HG03025 (cell line): ENCODE measurements around the gene ZCCHC3.
A peak's percentile ranks its signal among the peaks of the same experiment; 100 is the strongest.

Source experiments
- ATAC-seq: cut with Tn5 transposase; IDR thresholded peaks from one replicate; pipeline ENCODE4 v1.9.1; 2021; ENCODE audit warnings: mild to moderate bottlenecking, moderate library complexity; ENCODE audit not compliant: unreplicated experiment, low FRiP score

ZCCHC3 gene

GRCh38 chr20:310645-311044, 13.3 kb downstream of the ZCCHC3 start:
- no peak for ATAC-seq

DNA sequence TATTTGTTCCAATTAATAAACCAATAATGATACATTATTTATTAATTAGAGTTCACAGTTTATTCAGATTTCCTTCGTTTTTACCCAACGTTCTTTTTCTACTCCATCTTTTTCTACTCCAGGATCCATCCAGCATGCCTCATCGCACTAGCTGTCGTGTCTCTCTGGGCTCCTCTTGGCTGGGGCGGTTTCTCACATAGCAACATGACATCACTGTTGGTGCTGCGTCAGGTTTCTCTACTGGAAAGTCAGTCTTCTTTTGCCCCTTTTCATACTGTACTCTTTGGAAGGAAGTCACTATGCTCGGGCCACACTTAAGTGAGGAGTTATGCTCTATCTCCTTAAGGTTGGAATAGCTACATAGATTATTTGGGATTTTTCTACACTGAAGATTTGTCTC, 14.2 kb downstream of the ZCCHC3 start:
- no peak for ATAC-seq

DNA sequence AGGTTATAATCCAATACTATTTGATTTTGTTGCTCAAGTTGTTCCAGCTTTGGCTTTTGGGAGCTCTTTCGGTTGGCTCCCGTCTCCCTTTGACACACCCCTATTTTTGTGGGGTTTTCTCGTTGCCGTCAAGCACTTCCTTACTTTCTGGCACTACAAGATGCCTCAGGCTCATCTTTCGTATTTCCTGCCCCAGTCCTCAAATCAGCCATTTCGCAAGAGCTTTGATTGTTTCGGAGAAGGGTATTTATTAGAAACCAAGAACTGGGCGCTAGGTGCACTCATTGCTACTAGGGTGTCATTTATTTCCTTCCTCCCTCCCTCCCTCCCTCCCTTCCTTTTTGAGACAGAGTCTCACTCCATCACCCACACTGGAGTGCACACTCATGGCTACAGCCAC, 14.7 kb downstream of the ZCCHC3 start:
- no peak for ATAC-seq

- no peak for ATAC-seq
Observed at GRCh38 chr20:312866-313265, 15.5 kb downstream of the ZCCHC3 start.

GRCh38 chr20:313402-313801, 16.0 kb downstream of the ZCCHC3 start:
- no peak for ATAC-seq

DNA sequence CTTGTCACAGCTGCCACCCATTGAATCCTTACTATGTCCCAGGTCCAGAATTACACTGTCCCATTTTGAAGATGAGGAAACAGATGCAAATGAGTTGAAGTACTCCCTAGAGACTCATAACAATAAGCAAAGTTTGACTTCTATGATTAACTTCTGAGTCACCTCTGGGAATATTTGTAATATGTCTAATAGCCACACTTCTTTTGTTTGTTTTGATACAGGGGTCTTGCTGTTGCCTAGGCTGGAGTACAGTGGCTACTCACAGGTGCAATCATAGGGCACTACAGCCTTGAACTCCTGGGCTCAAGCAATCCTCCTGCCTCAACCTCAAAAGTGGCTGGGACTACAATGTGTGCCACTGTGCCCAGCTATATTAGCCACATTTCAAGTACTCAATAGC, 16.6 kb downstream of the ZCCHC3 start:
- no peak for ATAC-seq

DNA sequence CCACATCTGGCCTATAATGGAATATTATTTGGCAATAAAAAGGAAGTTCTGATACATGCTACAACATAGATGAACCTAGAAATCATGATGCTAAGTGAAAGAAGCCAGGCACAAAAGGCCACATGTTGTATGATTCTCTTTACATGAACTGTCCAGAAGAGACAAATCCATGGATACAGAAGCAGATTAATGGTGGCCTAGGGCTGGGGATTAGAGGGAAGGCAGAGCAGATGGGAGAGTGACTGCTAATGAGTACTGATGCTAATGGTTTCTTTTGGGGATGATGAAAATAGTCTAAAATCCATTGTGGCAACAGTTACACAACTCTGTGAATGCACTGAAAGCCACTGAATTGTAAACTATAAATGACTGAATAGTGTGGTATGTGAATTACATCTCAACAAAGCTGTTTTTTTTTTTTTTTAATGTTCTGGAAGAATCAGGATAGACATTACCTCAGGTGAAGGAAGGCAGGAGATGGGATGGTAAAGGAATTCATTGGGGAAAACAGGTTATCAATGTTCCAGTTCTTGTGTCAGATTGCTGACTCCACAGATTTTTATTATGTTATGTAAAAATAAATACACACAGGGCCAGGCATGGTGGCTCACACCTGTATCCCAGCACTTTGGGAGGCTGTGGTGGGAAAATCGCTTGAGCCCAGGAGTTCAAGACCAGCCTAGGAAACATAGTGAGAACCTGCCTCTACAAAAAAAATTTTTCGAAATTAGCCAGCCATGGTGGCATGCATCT, 19.1 kb downstream of the ZCCHC3 start:
- ATAC-seq: no peak

DNA sequence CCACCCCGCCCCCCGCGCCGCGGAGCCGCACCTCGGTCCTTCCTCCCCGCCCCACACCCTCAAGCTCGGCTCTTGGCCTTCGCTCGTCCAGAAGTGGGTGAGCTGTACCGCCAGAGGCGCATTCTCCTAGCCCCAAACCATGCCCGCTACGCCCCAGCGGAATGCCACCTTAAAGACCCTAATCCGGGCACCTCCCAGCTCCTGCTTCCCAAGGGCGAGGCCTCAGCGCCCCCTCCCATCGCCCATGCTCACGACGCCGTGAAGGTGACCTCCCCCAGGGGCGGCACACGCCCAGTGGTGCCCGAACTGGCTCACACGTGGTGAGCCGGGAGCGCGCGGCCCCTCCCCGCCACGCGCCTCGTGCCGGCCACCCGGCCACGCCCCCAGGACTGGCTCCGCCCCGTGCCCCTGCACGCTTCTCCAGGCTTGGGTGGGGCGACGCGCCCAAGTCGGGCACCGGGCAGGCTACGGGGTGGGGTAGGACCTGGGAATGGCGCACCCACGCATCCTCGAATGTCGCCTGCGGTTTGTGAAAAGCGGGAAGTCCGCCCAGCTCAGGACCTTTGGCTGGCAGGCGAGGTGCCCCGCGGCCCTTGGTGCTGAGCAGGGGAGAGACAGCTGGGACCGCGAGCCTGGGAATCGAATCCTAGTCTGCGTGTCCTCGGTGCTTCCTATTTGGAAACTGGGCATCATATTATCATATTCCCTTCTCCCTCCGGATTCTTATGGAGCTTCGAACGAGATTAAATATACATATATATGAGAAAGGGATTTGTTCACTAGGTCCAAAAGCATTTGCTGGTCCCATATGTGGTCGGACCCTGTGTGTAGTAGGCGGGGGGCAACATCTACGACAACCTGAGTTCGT, 27.0 kb downstream of the ZCCHC3 start:
- peak; percentile 41 for ATAC-seq

- ATAC-seq: peak; percentile 71
Observed at GRCh38 chr20:325045-325888, 27.9 kb downstream of the ZCCHC3 start, which contains the start of gene SOX12. Gene SOX12, plus strand, starts transcription at chr20:325552. Its CDS starts 373 bp downstream, at chr20:325925.

DNA sequence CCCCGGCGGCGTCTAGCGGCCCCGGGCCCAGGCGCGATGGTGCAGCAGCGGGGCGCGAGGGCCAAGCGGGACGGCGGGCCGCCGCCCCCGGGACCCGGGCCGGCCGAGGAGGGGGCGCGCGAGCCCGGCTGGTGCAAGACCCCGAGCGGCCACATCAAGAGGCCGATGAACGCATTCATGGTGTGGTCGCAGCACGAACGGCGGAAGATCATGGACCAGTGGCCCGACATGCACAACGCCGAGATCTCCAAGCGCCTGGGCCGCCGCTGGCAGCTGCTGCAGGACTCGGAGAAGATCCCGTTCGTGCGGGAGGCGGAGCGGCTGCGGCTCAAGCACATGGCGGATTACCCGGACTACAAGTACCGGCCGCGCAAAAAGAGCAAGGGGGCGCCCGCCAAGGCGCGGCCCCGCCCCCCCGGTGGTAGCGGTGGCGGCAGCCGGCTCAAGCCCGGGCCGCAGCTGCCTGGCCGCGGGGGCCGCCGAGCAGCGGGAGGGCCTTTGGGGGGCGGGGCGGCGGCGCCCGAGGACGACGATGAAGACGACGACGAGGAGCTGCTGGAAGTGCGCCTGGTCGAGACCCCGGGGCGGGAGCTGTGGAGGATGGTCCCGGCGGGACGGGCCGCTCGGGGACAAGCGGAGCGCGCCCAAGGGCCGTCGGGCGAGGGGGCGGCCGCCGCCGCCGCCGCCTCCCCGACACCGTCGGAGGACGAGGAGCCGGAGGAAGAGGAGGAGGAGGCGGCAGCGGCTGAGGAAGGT, 28.7 kb downstream of the ZCCHC3 start:
- ATAC-seq: peak; percentile 20

GRCh38 chr20:326645-327185, 29.3 kb downstream of the ZCCHC3 start:
- ATAC-seq: no peak

DNA sequence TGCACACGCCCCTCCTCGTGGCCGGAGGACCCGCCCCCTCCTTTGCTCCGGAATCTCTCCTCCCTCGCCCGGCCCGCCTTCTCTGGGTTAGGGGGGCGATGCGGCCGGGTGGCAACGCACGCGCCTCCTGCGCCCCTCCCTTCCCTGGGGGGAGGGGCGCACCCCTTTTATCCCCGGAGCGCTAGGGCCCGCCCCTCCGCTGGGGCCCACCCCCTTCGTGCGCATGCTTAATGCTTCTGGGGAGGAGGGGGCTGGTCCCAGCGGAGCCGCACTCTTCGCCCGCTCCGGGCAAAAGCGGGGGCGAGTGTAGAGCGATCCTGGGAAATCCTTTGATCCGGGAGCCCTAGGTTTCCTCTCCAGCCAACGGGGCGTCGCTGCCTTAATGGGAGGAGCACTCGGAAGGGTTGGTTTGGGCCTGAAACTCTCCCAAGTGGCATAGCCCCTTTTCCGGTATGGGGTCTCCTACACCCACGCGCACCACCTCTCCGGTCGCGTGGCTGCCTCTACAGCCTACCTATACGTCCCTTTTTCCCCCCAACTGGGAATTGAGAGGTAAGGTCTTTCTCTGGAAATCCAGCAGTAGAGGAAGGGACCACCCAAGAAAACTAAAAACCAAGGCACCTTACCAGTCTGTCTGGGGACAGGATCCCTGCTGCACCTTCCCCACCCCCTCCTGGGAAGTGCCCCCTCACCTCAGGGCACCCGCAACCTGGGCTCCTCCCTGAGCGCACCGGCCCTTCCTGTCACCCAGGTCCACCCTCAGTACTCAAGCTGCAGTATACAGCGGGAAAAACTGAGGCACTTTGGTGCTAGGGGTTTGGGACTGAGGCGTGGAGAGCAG, 30.0 kb downstream of the ZCCHC3 start:
- ATAC-seq: no peak

- no peak for ATAC-seq
Observed at GRCh38 chr20:328027-328974, 30.9 kb downstream of the ZCCHC3 start.

GRCh38 chr20:328975-329695, 31.8 kb downstream of the ZCCHC3 start:
- ATAC-seq: no peak

DNA sequence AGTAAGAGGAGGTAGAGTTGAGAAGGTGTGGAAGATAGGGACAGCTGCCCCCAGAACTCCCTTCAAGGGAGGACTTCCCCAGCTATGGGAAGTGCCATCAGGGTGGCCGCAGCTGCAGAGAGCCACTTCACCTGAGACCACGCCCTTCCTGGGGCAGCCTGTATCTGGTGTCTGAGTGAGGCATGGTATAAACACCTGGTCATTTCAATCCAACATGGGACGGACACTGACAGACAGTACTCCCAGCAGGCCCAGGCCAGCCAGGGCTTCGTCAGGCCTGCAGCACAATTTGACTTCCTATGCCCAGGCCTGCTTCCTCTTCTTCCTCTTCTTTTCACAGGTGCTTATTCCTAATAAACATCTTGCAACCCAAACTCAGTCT, 32.5 kb downstream of the ZCCHC3 start:
- no peak for ATAC-seq

- ATAC-seq: no peak
Observed at GRCh38 chr20:330233-331149, 33.1 kb downstream of the ZCCHC3 start.
